HG03469 (cell line): ENCODE data around the gene PIK3R5.
"Not testable (repeated sequence)": the region's sequence is repeated elsewhere in the genome, so short reads cannot be mapped to it uniquely, and the experiment has no call there.

Experiments
- ATAC-seq: cut with Tn5 transposase; IDR thresholded peaks from one replicate; pipeline ENCODE4 v1.9.1; 2021; ENCODE audit warnings: mild to moderate bottlenecking, moderate library complexity, moderate number of reproducible peaks; ENCODE audit not compliant: unreplicated experiment

The PIK3R5 gene

DNA sequence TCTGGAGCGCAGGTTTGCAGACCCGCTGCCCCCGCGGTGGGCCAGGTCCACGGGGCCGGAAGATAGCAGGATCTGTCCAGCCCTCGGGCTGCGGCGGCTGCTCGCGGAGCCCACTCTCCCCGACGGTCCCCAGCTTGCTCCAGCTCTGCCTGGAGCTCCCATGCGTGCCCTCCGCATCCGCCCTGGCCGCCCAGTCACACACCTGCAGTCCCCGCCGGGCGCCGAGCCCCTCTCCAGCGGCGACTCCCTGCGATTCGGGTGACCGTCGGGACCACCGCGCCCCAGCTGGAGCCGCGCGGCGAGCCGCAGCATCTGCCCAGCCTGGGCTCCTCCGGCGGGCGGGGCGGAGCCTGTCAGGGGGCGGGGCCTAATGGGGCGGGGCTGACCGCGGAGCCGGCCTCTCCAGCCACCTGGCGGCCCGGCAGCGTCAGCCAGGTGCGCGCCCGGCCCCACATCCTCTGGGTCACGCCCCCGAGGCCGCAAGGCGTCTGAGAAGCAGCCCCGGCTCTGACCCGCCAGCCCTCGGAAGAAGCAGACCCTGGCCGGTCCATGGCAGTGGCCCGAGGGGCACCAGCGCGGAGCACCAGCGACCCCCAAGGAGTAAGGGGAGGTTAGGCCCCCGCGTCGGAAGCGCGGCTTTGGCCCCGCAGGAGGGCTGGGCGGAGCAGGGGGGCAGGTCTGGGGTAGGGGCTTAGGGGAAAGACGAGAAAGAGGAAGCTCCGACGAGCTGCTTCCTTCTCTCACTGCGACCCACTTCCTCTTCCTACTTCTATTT, at the start of gene PIK3R5:
Gene PIK3R5, minus strand, starts transcription at position 314 of the 775 bp plus-strand sequence. CDS start 54,213 bp downstream, outside the sequence.
- no peak for ATAC-seq

GRCh38 chr17:9011001-9011400, 45.5 kb upstream of the PIK3R5 start:
- ATAC-seq: no peak

DNA sequence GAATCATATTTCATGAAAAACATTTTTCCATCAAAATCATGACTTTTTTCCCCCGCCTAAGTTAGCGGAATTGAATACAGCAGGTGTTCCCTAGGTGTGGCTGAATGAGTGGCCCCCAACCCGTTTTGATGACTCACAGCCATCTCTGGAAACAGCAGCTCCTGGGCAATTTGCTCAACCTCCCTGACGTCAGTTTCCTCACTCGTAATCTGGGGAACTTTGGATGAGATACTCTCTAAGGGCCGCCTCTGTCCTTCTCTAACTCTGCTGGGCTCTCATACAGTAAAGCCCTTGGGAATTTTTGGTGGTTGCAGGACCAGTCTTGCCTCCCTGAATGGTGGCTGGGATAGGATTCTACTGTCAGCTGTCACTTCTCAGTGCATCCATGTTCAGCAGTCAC, 44.2 kb upstream of the PIK3R5 start:
- no peak for ATAC-seq

- no peak for ATAC-seq
Measured at GRCh38 chr17:9009096-9009495, 43.6 kb upstream of the PIK3R5 start.

GRCh38 chr17:9007052-9007714, 41.7 kb upstream of the PIK3R5 start:
- no peak for ATAC-seq

DNA sequence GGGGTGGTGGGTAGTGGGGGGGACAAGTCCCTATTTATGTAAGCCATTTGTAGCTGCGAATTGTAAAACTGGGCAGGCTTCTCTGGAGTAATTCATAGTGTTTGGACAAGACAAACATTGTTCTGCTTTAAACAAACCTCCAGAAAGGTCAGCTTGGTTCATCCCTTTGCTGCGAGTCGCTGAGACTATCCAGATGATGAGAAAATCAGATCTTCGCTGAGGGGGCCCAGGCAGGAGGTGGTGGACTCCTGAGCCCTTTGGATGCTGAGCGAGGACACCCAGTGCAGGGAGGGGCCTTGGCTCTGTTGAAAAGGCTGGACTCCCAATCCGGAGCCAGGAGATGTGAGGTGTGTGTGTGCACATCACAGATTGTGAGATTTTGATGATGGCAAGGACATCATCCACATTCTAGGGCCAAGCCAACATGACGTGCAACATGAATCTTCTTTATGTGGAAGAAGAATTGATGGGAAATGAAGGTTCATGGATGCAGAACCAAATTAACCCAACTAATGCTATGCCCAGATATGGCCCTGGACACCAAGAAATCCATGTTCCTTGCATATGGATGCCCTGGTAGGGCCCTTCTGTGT, 40.8 kb upstream of the PIK3R5 start:
- ATAC-seq: no peak

DNA sequence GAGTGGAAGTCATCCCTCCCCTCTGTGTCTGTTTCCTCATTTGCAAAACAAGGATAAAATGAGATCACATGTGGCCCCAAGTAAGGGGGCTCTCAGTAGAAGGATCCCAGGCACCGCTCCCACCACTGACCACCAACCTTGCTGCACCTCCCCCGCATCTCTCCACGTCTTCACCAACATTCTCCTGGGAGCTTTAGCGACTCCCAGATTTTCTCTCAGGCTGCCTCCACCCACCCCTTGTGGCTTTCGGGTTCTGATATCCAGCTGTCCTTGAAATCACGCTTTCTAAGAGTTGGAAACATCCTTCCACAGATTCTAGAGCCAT, 39.4 kb upstream of the PIK3R5 start:
- ATAC-seq: no peak

GRCh38 chr17:9004132-9004960, 38.8 kb upstream of the PIK3R5 start:
- ATAC-seq: no peak

DNA sequence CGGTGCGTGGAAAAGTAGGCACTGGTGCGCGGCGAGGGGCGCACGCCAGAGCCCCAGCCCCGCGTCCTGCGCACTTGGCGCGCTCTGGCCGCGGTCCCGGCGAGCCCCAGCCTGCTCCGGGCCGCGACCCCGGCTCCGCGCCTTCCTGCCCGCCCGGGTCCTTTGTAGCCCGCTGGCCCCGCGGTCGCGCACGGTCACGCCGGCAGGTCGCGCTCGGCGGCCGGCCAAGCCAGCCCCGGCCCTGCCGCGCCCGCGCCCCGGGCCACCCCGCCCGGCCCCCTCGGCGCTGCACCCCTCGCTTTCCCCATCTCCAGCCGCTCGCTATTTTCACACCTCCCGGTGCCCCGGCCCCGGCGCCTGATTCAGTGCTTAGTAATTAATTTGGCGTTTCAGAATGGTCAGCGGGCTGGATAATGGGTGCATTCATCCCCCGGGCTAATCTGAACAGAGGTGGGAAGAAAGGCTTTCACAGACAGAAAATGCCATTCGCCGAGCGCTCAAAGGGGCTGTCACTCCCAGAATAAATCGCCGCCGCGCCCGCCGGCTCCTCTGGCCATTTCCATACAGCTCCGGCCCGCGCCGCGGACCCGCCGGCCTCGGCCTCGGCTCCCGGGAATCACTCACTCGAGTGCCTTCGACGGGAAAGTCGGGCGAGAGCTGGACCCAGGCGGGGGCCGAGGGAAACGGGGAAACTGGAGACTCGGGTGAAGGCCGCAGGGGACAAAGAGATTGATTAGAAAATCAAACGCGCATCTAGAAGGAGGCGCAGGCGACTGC, 38.0 kb upstream of the PIK3R5 start:
- no peak for ATAC-seq

DNA sequence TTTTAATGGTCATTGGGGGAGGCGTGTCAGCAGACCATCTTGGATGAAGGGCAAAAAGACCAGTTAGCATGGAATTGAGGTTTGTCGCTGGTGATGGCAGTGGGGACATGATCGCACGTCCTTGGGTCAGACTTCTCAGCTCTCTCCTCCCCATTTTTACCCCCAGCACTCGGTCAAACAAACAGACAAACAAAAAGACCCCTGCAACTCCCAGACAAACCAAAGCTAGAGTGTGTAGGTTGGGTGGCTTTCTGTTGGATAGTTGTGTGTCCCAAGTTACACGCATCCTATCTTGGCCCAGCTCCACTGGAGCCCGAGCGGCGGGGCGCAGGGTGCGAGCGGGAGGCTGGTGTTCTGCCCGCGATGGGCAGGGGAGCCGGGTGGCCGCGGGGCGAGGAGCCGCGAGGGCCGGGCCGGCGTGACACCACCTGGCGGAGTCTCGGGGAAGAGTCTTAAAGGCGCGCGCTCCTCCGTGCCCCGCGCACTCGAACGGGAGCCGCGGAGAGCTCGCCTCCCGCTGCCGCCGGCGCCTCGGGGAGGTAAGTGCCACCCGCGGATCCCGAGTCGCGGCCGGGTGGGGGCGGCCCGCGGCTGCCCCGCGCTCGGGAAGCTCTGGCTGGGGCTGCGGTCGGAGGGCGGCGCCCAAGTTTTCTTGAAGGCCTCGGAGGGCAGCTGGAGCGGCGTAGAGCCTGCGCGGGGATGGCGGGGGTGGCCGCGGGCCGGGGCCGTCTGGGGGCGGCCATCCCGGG, 37.3 kb upstream of the PIK3R5 start:
- no peak for ATAC-seq

DNA sequence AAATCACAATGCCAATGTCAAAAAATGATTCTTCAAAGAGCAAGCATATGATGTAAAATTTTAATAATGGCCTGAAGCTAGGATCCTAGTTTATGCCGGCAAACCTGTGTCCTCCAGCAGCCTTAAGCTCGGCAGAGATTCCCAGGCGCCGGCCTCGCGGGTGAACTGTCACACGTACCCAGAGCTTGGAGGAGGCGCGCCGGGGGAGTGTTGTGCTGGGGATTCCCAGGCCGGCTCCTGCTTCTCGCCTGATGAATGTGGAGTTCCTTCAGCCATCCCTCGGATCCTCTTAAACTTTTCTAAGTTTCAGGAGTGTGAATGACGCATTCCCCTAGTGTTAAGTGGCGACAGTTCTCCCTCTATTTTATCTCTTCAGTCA, 36.7 kb upstream of the PIK3R5 start:
- no peak for ATAC-seq

GRCh38 chr17:9001559-9001958, 36.1 kb upstream of the PIK3R5 start:
- no peak for ATAC-seq

DNA sequence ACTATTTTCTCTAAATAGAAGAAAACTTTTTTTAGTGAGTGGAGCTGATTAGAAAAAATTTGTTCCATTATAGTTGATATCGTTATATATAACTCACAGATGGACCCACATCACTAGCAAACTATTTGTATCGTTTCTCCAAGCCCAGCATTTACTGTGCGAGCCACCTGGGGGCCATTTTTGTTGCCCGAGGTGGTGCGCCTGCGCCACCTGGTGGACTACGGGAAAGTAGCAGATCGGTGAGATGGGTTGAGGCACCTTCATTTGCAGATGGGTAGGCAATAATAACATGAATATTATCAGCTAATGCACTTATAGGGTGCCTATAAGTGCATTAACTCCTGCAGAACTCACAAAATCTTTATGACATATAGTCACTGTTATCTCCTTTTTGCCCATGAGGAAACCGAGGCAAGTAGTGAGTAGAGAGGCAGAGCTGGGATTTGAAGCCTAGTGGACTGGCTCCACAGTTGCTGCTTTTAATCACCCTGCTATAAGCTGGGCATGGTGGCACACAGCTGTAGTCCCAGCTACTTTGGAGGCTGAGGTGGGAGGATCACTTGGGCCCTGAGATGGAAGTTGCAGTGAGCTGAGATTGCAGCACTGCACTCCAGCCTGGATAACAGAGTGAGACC, 32.6 kb upstream of the PIK3R5 start:
- ATAC-seq: no peak

- ATAC-seq: no peak
Measured at GRCh38 chr17:8995711-8996110, 30.2 kb upstream of the PIK3R5 start.

GRCh38 chr17:8994319-8994718, 28.8 kb upstream of the PIK3R5 start:
- ATAC-seq: no peak

DNA sequence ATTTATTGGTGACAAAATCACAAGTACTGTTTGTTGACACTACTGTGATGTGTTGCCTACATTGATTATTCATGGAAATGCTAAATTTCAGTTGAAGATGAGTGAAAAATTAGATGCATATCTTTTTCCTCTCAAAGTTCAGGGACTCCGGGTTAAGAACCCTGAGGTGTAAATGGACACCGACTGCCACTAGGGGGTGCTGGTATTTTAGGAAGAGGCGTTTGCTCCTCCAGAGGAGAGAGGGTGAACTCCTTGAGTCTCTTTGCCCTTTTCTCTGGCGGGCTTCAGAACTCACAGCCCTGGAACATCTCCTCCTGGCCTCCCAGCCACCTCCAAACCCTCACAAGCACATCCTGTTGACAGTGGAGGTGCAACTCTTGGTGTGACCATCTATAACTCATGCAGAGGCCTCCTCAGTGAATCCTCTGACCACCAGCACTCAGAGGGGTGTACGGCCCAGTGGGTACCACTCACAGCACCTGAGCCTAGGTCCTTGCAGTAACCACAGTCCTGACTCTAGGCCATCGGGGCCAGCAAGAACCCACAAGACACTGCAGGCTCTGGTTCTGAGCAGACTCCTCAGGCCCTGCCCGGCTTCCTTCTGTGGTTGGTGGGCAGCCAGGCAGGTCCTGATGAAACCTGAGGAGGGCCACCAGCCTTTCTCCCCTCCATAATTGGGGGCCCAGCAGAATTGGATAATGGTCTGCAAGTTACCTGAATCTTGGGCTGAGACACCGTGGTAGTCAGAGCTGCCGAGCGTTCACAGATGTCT, 26.2 kb upstream of the PIK3R5 start:
- ATAC-seq: no peak

GRCh38 chr17:8988263-8988935, 22.9 kb upstream of the PIK3R5 start:
- ATAC-seq: not testable (repeated sequence)

DNA sequence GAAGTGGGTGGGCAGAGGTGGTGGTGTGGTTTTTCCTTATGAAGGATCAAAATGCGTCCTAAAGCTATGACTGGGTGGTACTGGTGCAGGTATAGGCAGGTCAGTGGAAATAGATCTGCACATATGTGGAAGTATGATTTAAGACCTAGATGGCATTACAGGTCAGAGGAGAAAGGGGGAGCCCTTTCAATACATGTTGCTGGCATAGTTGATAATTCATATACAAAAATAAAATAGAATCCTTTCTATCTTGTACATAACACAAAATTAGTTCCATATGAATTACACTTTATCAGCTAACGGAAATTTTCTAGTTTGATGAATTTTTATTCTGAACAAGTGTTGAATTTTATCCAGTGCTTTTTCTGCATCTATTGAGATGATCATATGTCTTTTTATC, 20.8 kb upstream of the PIK3R5 start:
- ATAC-seq: no peak
